Brain microvascular endothelial cell (primary cell): ENCODE results near the gene DCDC2C.

Source experiments
- DNase-seq: peaks from one replicate; pipeline ENCODE4 v3.0.0-alpha.2; 2020
- H3K27ac ChIP-seq: fragments of 250-450 bp; sonication (Bioruptor Pico); 2 replicates; pipeline ENCODE4 v1.5.1; 2020; ENCODE audit warnings: mild to moderate bottlenecking, moderate library complexity
- H3K27me3 ChIP-seq: fragments of 250-450 bp; sonication (Bioruptor Pico); replicated peaks from 2 replicates; pipeline ENCODE4 v1.5.1; 2020; ENCODE audit warnings: mild to moderate bottlenecking
- H3K36me3 ChIP-seq: fragments of 250-450 bp; sonication (Bioruptor Pico); replicated peaks from 2 replicates; pipeline ENCODE4 v1.5.1; 2020; ENCODE audit warnings: mild to moderate bottlenecking
- H3K4me3 ChIP-seq: 2 replicates; pipeline ENCODE4 v1.5.1; 2011; ENCODE audit warnings: low read depth, mild to moderate bottlenecking, control low read depth, low read length, moderate library complexity
- CTCF ChIP-seq: IDR thresholded peaks from 2 replicates; pipeline ENCODE4 v1.5.1; 2011; ENCODE audit warnings: low read depth, mild to moderate bottlenecking, moderate library complexity, low read length, control low read depth, inconsistent platforms; ENCODE audit errors: missing control alignments
- in situ Hi-C: cut with HindIII; loops from 2 replicates; pipeline ENCODE4 v1.10.0; 2017; ENCODE audit warnings: low sequenced_read_pairs, low pct_ligation_motif_present

Gene DCDC2C

GRCh38 chr2:3776311-3776710, 72.9 kb downstream of the DCDC2C start:
- Histone ChIP-seq H3K36me3 (no peaks in the 10 kb centered on the region), H3K27me3 (no peaks in the 10 kb centered on the region), H3K4me3 (no peak overlapping the region), H3K27ac (no peak overlapping the region)
- DNase-seq: no peak
- in situ Hi-C loops: no loop called here
- TF ChIP-seq CTCF: no peak

GRCh38 chr2:3777966-3778365, 74.6 kb downstream of the DCDC2C start:
- in situ Hi-C loops: no loop called here
- no peak for TF ChIP-seq CTCF
- H3K27ac ChIP-seq: no peak overlapping the region
- no peak for DNase-seq
- no peaks in the 10 kb centered on the region for H3K36me3 ChIP-seq
- no peaks in the 10 kb centered on the region for H3K27me3 ChIP-seq
- H3K4me3 ChIP-seq: no peak overlapping the region

DNA sequence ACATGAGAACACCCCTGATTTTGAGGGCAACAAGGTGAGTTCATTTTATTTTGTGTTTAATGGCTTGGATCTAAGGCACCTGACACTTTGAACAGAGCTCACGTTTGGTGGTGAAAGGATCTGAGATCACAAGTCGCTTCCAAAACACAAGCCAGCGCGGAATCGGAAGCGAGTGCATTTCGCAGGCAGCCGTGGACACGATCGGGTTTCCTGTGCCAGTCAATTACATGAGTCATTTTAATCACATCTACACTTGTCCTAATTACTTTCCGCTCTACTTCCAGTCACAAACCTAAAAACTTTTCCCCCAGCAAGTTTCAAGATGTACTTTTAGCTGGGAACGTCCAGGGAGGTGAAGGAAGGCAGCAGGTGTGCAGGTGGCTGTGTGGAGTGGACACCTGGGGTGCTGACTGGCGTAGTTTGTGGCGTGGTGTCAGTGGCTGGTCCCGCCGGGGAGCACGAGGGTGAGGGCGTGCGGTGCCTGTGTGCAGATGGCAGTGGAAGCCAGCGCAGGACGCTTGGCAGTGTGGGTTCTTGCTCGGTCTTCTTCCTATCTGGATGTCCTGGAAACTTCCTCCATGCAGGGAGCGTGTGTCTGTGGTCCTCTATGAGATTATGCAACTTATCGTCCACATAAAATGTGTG, 75.6 kb downstream of the DCDC2C start:
- H3K36me3 ChIP-seq: no peaks in the 10 kb centered on the region
- H3K27ac ChIP-seq: no peak overlapping the region
- in situ Hi-C loops: no loop called here
- H3K4me3 ChIP-seq: no peak overlapping the region
- no peak for DNase-seq
- no peak for TF ChIP-seq CTCF
- no peaks in the 10 kb centered on the region for H3K27me3 ChIP-seq

DNA sequence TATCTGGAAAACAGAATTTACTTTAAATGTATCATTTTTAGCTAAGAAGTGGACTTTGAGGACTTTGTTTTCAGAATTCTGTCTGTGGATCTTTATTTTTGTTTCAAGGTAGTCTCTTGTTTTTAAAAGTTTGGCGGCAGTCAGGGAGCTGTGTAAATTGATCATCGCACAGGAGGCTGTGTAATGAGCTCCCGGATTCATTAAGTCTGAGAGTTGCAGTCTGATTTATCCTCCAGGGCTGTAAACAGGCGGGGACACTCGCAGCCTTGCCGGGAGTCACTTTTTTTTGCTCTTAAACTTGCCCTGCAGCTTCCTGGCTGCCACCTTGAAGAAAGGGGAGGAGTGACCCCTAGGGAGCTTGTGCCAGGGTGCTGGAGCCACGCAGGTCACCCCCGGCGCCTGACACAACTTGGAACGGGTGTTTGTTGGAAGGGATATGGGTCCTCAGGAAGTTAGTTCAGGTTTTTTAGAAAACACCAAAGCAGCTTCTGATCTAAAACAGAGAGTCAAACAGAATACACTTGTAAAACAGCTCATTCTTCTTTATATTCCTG, 76.2 kb downstream of the DCDC2C start:
- no peak overlapping the region for H3K27ac ChIP-seq
- H3K27me3 ChIP-seq: no peaks in the 10 kb centered on the region
- no peak overlapping the region for H3K4me3 ChIP-seq
- H3K36me3 ChIP-seq: no peaks in the 10 kb centered on the region
- no peak for DNase-seq
- in situ Hi-C loops: no loop called here
- TF ChIP-seq CTCF: no peak

DNA sequence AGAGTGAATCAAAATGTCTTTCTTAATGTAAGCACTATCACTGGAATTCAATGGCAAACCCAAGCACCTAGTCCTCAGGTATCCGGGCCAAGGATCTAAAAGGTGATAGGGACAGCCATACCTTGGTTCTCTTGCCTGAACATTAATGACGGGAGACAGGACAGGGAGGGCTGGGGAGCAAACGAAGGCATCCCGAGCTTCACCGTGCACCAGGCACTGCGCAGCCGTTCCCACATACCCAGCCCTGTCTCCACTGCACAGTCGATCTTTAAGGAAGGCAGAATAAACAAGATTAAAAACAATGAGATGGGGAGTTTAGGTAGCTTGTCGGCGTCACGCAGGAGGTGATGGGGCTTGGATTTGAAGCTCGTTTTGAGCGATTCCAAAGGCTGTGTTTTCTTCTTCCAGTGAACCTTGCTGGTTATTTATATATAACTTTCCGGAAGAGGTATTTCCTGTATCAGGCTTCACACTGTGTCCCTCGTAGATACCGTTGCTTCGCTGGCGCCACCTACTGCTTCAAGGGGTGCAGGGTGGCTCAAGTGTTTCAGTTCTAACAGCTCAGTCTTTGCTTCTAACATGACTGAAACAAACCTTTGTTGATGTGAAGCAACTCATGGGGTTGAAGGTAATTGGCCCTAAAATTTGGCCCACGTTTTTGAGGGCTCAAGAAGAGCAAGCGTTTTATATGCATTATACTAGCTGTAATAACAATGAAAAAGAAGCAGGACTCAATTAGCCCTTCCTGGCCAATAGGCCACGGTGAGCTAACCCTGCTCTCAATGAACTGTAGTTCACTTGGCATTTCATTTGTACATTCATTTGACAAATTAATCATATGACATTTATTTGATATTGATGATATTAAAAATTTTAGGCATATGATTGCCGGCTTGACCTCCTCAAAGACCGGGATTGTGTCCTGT, 77.4 kb downstream of the DCDC2C start:
- in situ Hi-C loops: no loop called here
- peak; percentile 75 for DNase-seq
- Histone ChIP-seq H3K4me3 (no peak overlapping the region), H3K27me3 (no peaks in the 10 kb centered on the region), H3K36me3 (no peaks in the 10 kb centered on the region), H3K27ac (no peak overlapping the region)
- peak; percentile 90 for TF ChIP-seq CTCF
